Endometrial microvascular endothelial cells (primary cell): ENCODE measurements around the gene ZC3H12C. TPM values are rescaled to one million over a fixed set of nuclear protein-coding genes. Genes with fewer than 3 reads are reported as not detected.
"Not testable (repeated sequence)": the region's sequence is repeated elsewhere in the genome, so short reads cannot be mapped to it uniquely, and the experiment has no call there.

Experiments used
- in situ Hi-C: cut with HindIII; loops from 2 replicates; pipeline ENCODE4 v1.10.0; 2017; ENCODE audit warnings: low sequenced_read_pairs, low pct_unique_long_range_greater_than_20kb; ENCODE audit errors: inconsistent ontology term
- total RNA-seq: library from RNA; depleted of rRNA; stranded (reverse); fragments of >200 nt; gene quantifications from one replicate; pipeline ENCODE4 v1.2.3, GENCODE V29; 2015; ENCODE audit errors: inconsistent ontology term

The ZC3H12C gene
- total RNA-seq, 1 donor from 2014 or later: 8.2 TPM

DNA sequence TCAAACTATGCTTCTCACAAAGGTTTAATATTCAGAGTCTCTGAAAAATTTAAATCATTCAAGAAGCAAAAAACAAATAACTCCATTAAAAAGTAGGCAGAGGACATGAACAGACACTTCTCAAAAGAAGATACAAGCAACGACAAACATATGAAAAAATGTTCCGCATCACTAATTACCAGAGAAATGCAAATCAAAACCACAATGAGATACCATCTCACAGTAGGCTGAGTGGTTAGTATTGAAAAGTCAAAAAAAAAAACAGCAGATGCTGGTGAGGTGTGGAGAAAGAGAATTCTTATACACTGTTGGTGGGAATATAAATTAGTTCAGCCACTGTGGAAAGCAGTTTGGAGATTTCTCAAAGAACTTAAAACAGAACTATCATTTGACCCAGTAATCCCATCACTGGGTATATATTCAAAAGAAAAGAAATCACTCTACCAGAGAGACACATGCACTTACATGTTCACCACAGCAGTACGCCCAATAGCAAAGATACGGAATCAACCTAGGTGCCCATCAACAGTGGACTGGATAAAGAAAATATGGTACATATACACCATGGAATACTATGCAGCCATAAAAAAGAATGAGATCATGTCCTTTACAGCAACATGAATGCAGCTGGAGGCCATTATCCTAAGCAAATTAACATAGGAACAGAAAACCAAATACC is 99.6 kb downstream of the ZC3H12C start:
- in situ Hi-C loops: not testable (repeated sequence)

DNA sequence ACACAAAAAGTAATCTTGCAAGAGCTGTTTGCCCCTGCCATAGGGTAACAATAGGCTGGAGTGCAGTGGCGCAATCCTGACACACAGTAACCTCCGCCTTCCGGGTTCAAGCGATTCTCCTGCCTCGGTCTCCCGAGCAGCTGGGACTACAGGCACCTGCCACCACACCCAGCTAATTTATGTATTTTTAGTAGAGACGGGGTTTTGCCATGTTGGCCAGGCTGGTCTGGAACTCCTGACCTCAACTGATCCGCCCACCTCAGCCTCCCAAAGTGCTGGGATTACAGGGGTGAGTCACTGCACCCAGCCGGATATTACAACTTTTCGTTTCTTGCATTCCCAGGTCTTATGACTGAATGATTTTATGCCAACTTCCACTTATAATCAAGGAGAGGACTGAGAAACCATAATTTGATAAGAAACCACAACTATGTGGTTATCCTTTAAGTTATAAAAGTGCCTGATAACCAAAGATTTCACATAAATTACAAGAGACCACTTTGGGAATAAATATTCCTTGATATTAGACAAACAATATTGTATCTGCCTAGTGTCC is 101.1 kb downstream of the ZC3H12C start:
- in situ Hi-C loops: not testable (repeated sequence)

- in situ Hi-C loops: no loop called here
Observed at GRCh38 chr11:110196241-110196754, 103.1 kb downstream of the ZC3H12C start.

- in situ Hi-C loops: no loop called here
Observed at GRCh38 chr11:110196884-110197420, 103.8 kb downstream of the ZC3H12C start.

GRCh38 chr11:110198031-110198729 is 105.0 kb downstream of the ZC3H12C start:
- in situ Hi-C loops: no loop called here

- in situ Hi-C loops: no loop called here
Observed at GRCh38 chr11:110199184-110199981, 106.2 kb downstream of the ZC3H12C start.

GRCh38 chr11:110200241-110200640 is 107.0 kb downstream of the ZC3H12C start:
- in situ Hi-C loops: no loop called here

DNA sequence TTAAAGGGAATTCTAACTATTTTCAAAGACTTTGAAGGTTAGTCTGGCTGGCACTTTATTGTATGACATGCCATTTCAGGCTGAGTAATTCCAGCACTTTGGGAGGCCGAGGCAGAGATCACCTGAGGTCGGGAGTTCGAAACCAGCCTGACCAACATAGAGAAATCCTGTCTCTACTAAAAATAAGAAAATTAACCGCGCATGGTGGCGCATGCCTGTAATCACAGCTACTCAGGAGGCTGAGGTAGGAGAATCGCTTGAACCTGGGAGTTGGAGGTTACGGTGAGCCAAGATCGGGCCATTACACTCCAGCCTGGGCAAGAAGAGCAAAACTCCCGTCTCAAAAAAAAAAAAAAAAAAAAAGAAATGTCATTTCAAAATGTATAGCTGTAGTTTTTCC is 107.6 kb downstream of the ZC3H12C start:
- in situ Hi-C loops: no loop called here

GRCh38 chr11:110207123-110207522 is 113.9 kb downstream of the ZC3H12C start:
- in situ Hi-C loops: no loop called here

DNA sequence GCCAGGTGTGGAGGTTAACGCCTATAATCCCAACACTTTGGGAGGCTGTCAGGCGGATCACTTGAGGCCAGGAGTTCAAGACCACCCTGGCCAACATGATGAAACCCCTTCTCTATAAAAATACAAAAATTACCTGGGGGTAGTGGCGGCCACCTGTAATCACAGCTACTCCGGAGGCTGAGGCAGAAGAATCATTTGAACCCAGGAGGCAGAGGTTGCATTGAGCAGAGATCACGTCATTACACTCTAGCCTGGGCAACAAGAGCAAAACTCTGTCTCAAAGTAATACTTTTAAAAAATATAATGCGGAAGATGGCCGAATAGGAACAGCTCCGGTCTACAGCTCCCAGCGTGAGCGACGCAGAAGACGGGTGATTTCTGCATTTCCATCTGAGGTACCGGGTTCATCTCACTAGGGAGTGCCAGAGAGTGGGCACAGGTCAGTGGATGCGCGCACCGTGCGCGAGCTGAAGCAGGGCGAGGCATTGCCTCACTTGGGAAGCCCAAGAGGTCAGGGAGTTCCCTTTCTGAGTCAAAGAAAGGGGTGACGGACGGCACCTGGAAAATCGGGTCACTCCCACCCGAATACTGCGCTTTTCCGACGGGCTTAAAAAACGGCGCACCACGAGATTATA is 115.6 kb downstream of the ZC3H12C start:
- in situ Hi-C loops: not testable (repeated sequence)

DNA sequence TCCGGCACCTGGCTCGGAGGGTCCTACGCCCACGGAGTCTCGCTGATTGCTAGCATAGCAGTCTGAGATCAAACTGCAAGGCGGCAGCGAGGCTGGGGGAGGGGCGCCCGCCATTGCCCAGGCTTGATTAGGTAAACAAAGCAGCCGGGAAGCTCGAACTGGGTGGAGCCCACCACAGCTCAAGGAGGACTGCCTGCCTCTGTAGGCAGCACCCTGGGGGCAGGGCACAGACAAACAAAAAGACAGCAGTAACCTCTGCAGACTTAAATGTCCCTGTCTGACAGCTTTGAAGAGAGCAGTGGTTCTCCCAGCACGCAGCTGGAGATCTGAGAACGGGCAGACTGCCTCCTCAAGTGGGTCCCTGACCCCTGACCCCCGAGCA is 116.1 kb downstream of the ZC3H12C start:
- in situ Hi-C loops: not testable (repeated sequence)

- in situ Hi-C loops: no loop called here
Observed at GRCh38 chr11:110217223-110217877, 124.2 kb downstream of the ZC3H12C start.

DNA sequence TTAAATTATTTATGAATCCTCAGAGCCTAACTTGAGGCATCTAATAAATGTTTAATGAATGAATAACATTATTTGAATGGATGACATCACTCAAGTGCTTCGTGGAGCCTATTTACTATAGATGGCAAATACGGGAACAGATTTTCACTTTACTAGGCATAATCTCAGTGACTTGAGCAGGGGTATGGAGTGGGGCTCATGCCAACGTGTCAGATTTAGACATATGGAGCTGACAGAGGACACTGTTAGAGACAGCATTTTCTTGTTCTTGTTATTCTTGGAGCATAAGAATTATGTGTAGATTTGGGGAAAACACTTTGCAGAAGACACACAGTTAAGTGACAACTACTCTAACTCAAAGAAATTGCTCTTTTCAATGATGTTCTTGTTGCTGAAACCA is 124.7 kb downstream of the ZC3H12C start:
- in situ Hi-C loops: no loop called here

GRCh38 chr11:110219006-110219785 is 126.0 kb downstream of the ZC3H12C start:
- in situ Hi-C loops: no loop called here
